H1 (cell line): ENCODE results near the gene LRIT2. TPM values are rescaled to one million over a fixed set of nuclear protein-coding genes. Genes with fewer than 3 reads are reported as not detected.

Source experiments
- CTCF ChIA-PET: fragments of 300-600 bp; sonication (Branson Sonifier 250); formaldehyde crosslinking; loops from one replicate; lab custom pipeline; 2021; ENCODE audit not compliant: partially characterized antibody; lab: Charles Lee
- POLR2A ChIA-PET: fragments of 300-600 bp; sonication (Branson Sonifier 250); formaldehyde crosslinking; loops from one replicate; lab custom pipeline; 2021; ENCODE audit warnings: inconsistent platforms; ENCODE audit not compliant: partially characterized antibody; lab: Charles Lee
- DNase-seq, 2 experiments: peaks; one replicate each; pipeline versions ENCODE4 v3.0.0 to v3.0.0-alpha.2; 2010 to 2022; ENCODE audit warnings: low spot score in 2 of 2, low read depth in 1 of 2, mixed read lengths in 1 of 2
- FAIRE-seq: peaks from 2 replicates; lab custom pipeline; 2011; peaks lifted over from hg19 to GRCh38; lab: Jason Lieb, UNC
- H2AFZ ChIP-seq: 2 replicates; pipeline ENCODE4 v1.8.1; 2012; ENCODE audit warnings: low read length, inconsistent platforms
- H2AK5ac ChIP-seq: 2 replicates; pipeline ENCODE4 v1.6.1; 2013; ENCODE audit warnings: low read depth, low read length
- H2BK120ac ChIP-seq: replicated peaks from 2 replicates; pipeline ENCODE3; 2013; ENCODE audit warnings: low read depth, low read length, inconsistent platforms
- H2BK12ac ChIP-seq: 2 replicates; pipeline ENCODE4 v1.6.1; 2013; ENCODE audit warnings: low read depth, low read length
- H2BK15ac ChIP-seq: 2 replicates; pipeline ENCODE4 v1.6.1; 2013; ENCODE audit warnings: low read length
- H2BK20ac ChIP-seq: 2 replicates; pipeline ENCODE4 v1.6.1; 2013; ENCODE audit warnings: low read length
- H2BK5ac ChIP-seq: 2 replicates; pipeline ENCODE4 v1.6.1; 2013; ENCODE audit warnings: low read depth, low read length
- H3K14ac ChIP-seq: 2 replicates; pipeline ENCODE4 v1.6.1; 2013; ENCODE audit warnings: inconsistent platforms; ENCODE audit not compliant: insufficient read length
- H3K18ac ChIP-seq: 2 replicates; pipeline ENCODE4 v1.6.1; 2013; ENCODE audit warnings: low read length; ENCODE audit errors: extremely low read depth
- H3K23ac ChIP-seq: 2 replicates; pipeline ENCODE4 v1.6.1; 2013; ENCODE audit warnings: inconsistent platforms; ENCODE audit not compliant: insufficient read length
- H3K23me2 ChIP-seq: 2 replicates; pipeline ENCODE4 v1.6.1; 2013; ENCODE audit warnings: low read depth, low read length
- H3K27ac ChIP-seq: 2 replicates; pipeline ENCODE4 v1.6.1; 2011; ENCODE audit warnings: low read depth, low read length, inconsistent platforms
- H3K27me3 ChIP-seq, 4 experiments: replicated peaks in 1 of 4; 1 replicate in 1 of 4; 2 replicates in 3 of 4; pipeline versions ENCODE4 v1.6.1 to v1.8.1; 2011 to 2013; ENCODE audit warnings: low read length in 3 of 4, mild to moderate bottlenecking in 3 of 4, inconsistent platforms in 2 of 4, mixed read lengths in 2 of 4, moderate library complexity in 1 of 4; ENCODE audit not compliant: control insufficient read depth in 3 of 4, insufficient read depth in 3 of 4; ENCODE audit errors: extremely low read depth in 1 of 4
- H3K36me3 ChIP-seq, 4 experiments: 2 replicates each; pipeline versions ENCODE4 v1.6.1 to v1.8.1; 2011 to 2013; ENCODE audit warnings: mild to moderate bottlenecking in 4 of 4, low read length in 3 of 4, moderate library complexity in 2 of 4, control low read depth in 1 of 4, inconsistent platforms in 1 of 4; ENCODE audit not compliant: insufficient read depth in 4 of 4, control insufficient read depth in 2 of 4
- H3K4ac ChIP-seq: replicated peaks from 2 replicates; pipeline ENCODE3; 2013; ENCODE audit warnings: low read length, low read depth, mixed read lengths, inconsistent platforms; ENCODE audit not compliant: insufficient read length
- H3K4me1 ChIP-seq, 4 experiments: replicated peaks in 1 of 4; 1 replicate in 1 of 4; 2 replicates in 3 of 4; pipeline versions ENCODE4 v1.6.1 to v1.8.1; 2011 to 2013; ENCODE audit warnings: low read length in 3 of 4, inconsistent platforms in 2 of 4, mixed read lengths in 1 of 4; ENCODE audit not compliant: insufficient read depth in 4 of 4, control insufficient read depth in 3 of 4
- H3K4me2 ChIP-seq, 2 experiments: 2 replicates each; pipeline versions ENCODE4 v1.6.1 to v1.8.1; 2011 to 2013; ENCODE audit warnings: low read depth in 2 of 2, low read length in 2 of 2, control low read depth in 1 of 2, inconsistent platforms in 1 of 2, mild to moderate bottlenecking in 1 of 2; ENCODE audit not compliant: insufficient read depth in 1 of 2
- H3K4me3 ChIP-seq, 4 experiments: fragments of 200-600, 300-600 bp in 1 of 4; sonication (generic), shearing (Covaris generic), sonication (Bioruptor Twin) in 1 of 4; 2 replicates each; pipeline versions ENCODE4 v1.5.1 to v1.8.1; 2011 to 2016; ENCODE audit warnings: low read length in 4 of 4, low read depth in 3 of 4, control low read depth in 2 of 4, inconsistent platforms in 2 of 4, mild to moderate bottlenecking in 2 of 4, mixed read lengths in 1 of 4, moderate library complexity in 1 of 4; ENCODE audit not compliant: insufficient read depth in 2 of 4; ENCODE audit errors: extremely low read depth in 1 of 4
- H3K56ac ChIP-seq: replicated peaks from 2 replicates; pipeline ENCODE3; 2013; ENCODE audit warnings: low read depth, mild to moderate bottlenecking, mixed read lengths, low read length, inconsistent platforms; ENCODE audit not compliant: insufficient read length
- H3K79me1 ChIP-seq: 2 replicates; pipeline ENCODE4 v1.6.1; 2013; ENCODE audit warnings: low read depth, low read length, control low read depth
- H3K79me2 ChIP-seq, 2 experiments: 2 replicates each; pipeline versions ENCODE4 v1.6.1 to v1.8.1; 2012 to 2013; ENCODE audit warnings: low read length in 2 of 2, mild to moderate bottlenecking in 2 of 2, inconsistent platforms in 1 of 2; ENCODE audit not compliant: insufficient read depth in 2 of 2, control insufficient read depth in 1 of 2
- H3K9ac ChIP-seq, 4 experiments: replicated peaks in 1 of 4; 1 replicate in 1 of 4; 2 replicates in 3 of 4; pipeline versions ENCODE4 v1.6.1 to v1.8.1; 2011 to 2013; ENCODE audit warnings: low read depth in 3 of 4, low read length in 3 of 4, control low read depth in 2 of 4, mild to moderate bottlenecking in 2 of 4, moderate library complexity in 2 of 4, inconsistent platforms in 1 of 4; ENCODE audit errors: extremely low read depth in 1 of 4
- H3K9me3 ChIP-seq, 2 experiments: 2 replicates each; pipeline versions ENCODE4 v1.6.1 to v1.8.1; 2012 to 2013; ENCODE audit warnings: mild to moderate bottlenecking in 2 of 2, moderate library complexity in 2 of 2, control low read depth in 1 of 2, inconsistent platforms in 1 of 2, low read depth in 1 of 2, low read length in 1 of 2, mixed read lengths in 1 of 2; ENCODE audit not compliant: insufficient read depth in 2 of 2
- H4K20me1 ChIP-seq, 2 experiments: replicated peaks in 1 of 2; 2 replicates each; pipeline versions ENCODE3 to v1.8.1; 2011 to 2013; ENCODE audit warnings: inconsistent platforms in 2 of 2, low read length in 2 of 2, mild to moderate bottlenecking in 1 of 2; ENCODE audit not compliant: insufficient read depth in 2 of 2, control insufficient read depth in 1 of 2
- H4K5ac ChIP-seq: 2 replicates; pipeline ENCODE4 v1.6.1; 2013; ENCODE audit warnings: low read length, low read depth, mixed read lengths, inconsistent platforms; ENCODE audit not compliant: insufficient read length
- H4K8ac ChIP-seq: 2 replicates; pipeline ENCODE4 v1.8.0; 2013; ENCODE audit warnings: mild to moderate bottlenecking, moderate library complexity, low read length, inconsistent platforms; ENCODE audit not compliant: insufficient read depth; ENCODE audit errors: extremely low read depth
- H4K91ac ChIP-seq: replicated peaks from 2 replicates; pipeline ENCODE3; 2013; ENCODE audit warnings: low read length, mixed read lengths, inconsistent platforms; ENCODE audit not compliant: insufficient read length
- BRCA1 ChIP-seq: IDR thresholded peaks from 2 replicates; pipeline ENCODE4 v1.6.1; 2012; ENCODE audit warnings: low read depth, low read length, improper control_type of control experiment
- CBX8 ChIP-seq: fragments of 300-800, 300-1000 bp; sonication (generic); IDR thresholded peaks from 2 replicates; pipeline ENCODE4 v1.7.1; 2016; ENCODE audit warnings: low read depth, low read length, borderline replicate concordance
- KDM4A ChIP-seq: IDR thresholded peaks from one replicate; pipeline ENCODE4 v1.7.1; 2012; ENCODE audit warnings: low read depth, mild to moderate bottlenecking, moderate library complexity, low read length, inconsistent platforms; ENCODE audit not compliant: severe bottlenecking
- KDM5A ChIP-seq: fragments of 200-600 bp; IDR thresholded peaks from 2 replicates; pipeline ENCODE4 v1.7.1; 2012; ENCODE audit warnings: mild to moderate bottlenecking, low read length, inconsistent platforms, mixed read lengths
- POU5F1 ChIP-seq: IDR thresholded peaks from 2 replicates; pipeline ENCODE4 v1.6.1; 2011; ENCODE audit warnings: low read depth, mild to moderate bottlenecking, low read length, moderate library complexity
- SAP30 ChIP-seq: fragments of 300-600 bp; sonication (generic); IDR thresholded peaks from 2 replicates; pipeline ENCODE4 v1.7.1; 2012; ENCODE audit warnings: low read length, moderate library complexity, mild to moderate bottlenecking, inconsistent platforms; ENCODE audit not compliant: insufficient read depth, insufficient replicate concordance
- SIRT6 ChIP-seq: IDR thresholded peaks from one replicate; pipeline ENCODE4 v1.7.1; 2012; ENCODE audit warnings: low read length, inconsistent platforms
- SIX5 ChIP-seq: IDR thresholded peaks from 2 replicates; pipeline ENCODE4 v1.6.1; 2011; ENCODE audit warnings: mild to moderate bottlenecking, low read depth, low read length
- YY1 ChIP-seq: IDR thresholded peaks from 2 replicates; pipeline ENCODE4 v1.6.1; 2011; ENCODE audit warnings: low read depth, mild to moderate bottlenecking, low read length
- WGBS, 2 experiments: shearing (Covaris generic) in 1 of 2; methylation state at CpG; one replicate each; pipeline versions ENCODE4 v1.1.6 to v1.1.7; 2013 to 2015; ENCODE audit warnings: low lambda C conversion rate in 2 of 2, mixed read lengths in 2 of 2, inconsistent platforms in 1 of 2, low coverage in 1 of 2, missing lambda C conversion rate in 1 of 2; ENCODE audit not compliant: insufficient replicate concordance in 2 of 2, insufficient coverage in 1 of 2, insufficient read length in 1 of 2; ENCODE audit errors: extremely low coverage in 1 of 2, missing lambda C conversion rate in 1 of 2; 5-methylcytosine and 5-hydroxymethylcytosine counted together
- polyA plus RNA-seq, 7 experiments: library from polyadenylated mRNA; depleted of rRNA in 3 of 7; stranded (reverse) in 5 of 7; unstranded in 2 of 7; fragments of >200 nt in 5 of 7; fragments of 200-250 nt in 2 of 7; gene quantifications; 1 replicate in 5 of 7; 2 replicates in 1 of 7; 4 replicates in 1 of 7; pipeline versions ENCODE4 v1.2.1 to v1.2.3, GENCODE V29; 2011 to 2013; ENCODE audit warnings: missing spikeins in 2 of 7, mixed read lengths in 2 of 7
- total RNA-seq: library from RNA; stranded (reverse); fragmentation: NEBNext Ultra II Directional; extraction: Animal tissue kit (Norgen Biotek cat#: 25700); gene quantifications from 2 replicates; pipeline ENCODE4 v1.2.1, GENCODE V29; 2021

Gene LRIT2
- total and polyA plus RNA-seq, 2 of the 8 experiments (the other 6 are each of a cell fraction or from before 2014, with no cell fraction given): not detected

DNA sequence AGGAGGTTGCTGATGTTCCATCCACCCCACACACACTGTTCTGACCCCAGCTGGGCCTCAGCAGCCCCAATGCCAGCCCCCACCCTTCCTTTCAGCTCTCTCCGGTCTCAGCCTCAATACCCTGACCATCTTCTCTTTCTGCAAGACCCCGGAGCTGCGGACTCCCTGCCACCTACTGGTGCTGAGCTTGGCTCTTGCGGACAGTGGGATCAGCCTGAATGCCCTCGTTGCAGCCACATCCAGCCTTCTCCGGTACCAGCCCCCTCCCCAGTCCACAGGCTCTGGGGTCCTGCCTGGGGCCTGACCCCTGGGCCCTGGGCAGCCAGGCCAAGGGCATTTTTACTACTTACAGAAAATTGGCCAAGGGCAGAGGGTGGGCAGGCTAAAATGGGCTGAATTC, 22.2 kb upstream of the LRIT2 start:
- Histone ChIP-seq H3K23me2 (no peaks in the 10 kb centered on the region), H3K27me3 (no peaks in the 10 kb centered on the region), H2AK5ac (no peak overlapping the region), H3K56ac (no peak overlapping the region), H3K36me3 (no peaks in the 10 kb centered on the region), H4K91ac (no peak overlapping the region), H4K5ac (no peak overlapping the region), H3K23ac (no peak overlapping the region), H3K4me1 (no peaks in the 10 kb centered on the region), H3K79me2 (no peaks in the 10 kb centered on the region), H3K18ac (no peak overlapping the region), H3K4me2 (no peak overlapping the region), H3K14ac (no peak overlapping the region), H3K79me1 (no peaks in the 10 kb centered on the region), H2AFZ (no peak overlapping the region), H3K4ac (no peak overlapping the region), H2BK120ac (no peak overlapping the region), H2BK20ac (no peak overlapping the region), H3K4me3 (no peak overlapping the region), H3K27ac (no peak overlapping the region), H2BK12ac (no peak overlapping the region), H3K9me3 (no peaks in the 10 kb centered on the region), H4K8ac (no peak overlapping the region), H3K9ac (no peak overlapping the region), H2BK15ac (no peak overlapping the region), H4K20me1 (no peaks in the 10 kb centered on the region), H2BK5ac (no peak overlapping the region)
- FAIRE-seq: no peak
- WGBS, 2 experiments: 84% methylated on average over 6 of the region's 6 CpGs; no CpG with 5 or more reads in 1 of the 2 experiments
- ChIA-PET POLR2A (interaction anchor here (1.1 kb wide), 1 partner anchor 9 kb away, joined by 3 read pairs; no protein-coding TSS in a partner anchor), CTCF (interaction anchor here (0.6 to 11.2 kb wide), 14 partner anchors 8 to 301 kb away, joined by 3 to 102 read pairs (median 5); no protein-coding TSS in a partner anchor)
- TF ChIP-seq SIX5: no peak
- no peak for TF ChIP-seq KDM5A
- no peak for TF ChIP-seq POU5F1
- no peak for TF ChIP-seq SAP30
- no peak for TF ChIP-seq KDM4A
- no peak for TF ChIP-seq BRCA1
- TF ChIP-seq CBX8: no peak
- no peak for TF ChIP-seq SIRT6
- TF ChIP-seq YY1: no peak
- no peak for DNase-seq
